Measurements from ENCODE around the gene NMT2.
"Not testable (repeated sequence)": the region's sequence is repeated elsewhere in the genome, so short reads cannot be mapped to it uniquely, and the experiment has no call there.

The NMT2 gene

DNA sequence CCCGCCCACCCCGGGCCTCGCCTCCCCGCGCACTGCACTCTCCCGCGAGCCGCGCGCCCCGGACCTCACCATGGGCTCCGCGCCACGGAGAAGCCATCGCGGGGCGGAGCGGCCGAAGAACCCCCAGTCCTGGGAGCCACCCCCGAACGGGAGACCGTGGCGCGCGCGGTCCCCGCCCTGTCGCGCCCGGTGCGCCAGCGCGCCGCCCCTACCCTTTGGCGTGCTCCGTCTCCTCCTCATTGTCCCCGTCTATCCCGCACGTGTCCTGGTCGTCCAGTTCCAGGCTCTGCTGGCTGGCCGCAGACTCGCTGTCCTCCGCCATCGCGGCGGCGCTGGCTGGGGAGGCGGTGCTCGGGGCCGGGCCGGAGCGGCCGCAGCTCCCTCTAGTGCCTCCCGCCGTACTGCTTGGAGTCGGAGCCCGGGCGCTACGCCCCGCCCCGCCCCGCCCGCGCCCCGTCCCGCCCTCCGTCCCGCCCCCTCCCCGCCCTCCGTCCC is at the start of gene NMT2:
Gene NMT2 (minus strand): TSS at position 403 of the 495 bp plus-strand sequence. CDS start 81 bp downstream, at position 322.
- DNase-seq = peak in 2 of 3 donors; percentile 50 to 75

DNA sequence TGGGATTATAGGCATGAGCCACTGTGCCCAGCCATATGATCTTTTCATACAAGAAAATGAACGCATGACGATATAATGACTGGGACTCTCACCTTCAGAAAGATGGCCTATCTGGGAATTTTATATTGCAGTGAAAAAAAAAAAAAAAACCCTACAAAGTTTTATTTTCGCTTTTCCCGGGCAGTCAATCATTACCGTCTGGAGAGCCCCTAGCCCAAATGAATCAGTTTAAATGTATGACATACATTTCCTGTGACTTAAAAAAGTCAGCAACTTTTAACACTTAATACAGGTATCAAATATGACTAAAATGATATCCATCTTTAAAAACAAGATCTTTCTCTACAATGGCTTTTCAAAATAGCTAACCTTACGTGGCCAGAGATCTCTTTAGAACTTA is 48.2 kb upstream of the NMT2 start:
- DNase-seq = no peak

- no peak for DNase-seq
Observed at GRCh38 chr10:15214237-15214636, 45.7 kb upstream of the NMT2 start.

GRCh38 chr10:15213461-15213861 is 45.0 kb upstream of the NMT2 start:
- no peak for DNase-seq

GRCh38 chr10:15211464-15211979 is 43.0 kb upstream of the NMT2 start:
- DNase-seq = no peak

DNA sequence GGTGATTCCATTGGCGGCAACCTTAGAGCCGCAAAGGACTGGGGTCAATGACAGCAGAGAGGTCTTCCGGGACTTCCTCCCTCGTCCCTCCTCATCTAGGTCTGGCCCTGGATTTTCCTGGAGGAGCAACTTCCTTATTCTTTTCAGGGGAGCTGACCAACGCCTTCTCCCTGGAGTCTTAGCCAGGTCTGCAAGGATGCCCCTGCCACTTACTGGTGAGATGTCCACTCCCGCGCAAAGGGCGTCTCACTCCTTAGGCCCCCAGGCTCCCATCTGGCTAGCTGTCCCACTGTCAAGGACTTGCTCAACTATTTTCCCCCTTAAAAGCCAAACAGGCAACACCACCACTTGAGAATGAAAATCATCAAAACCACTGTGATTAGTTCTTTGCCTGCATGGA is 42.0 kb upstream of the NMT2 start:
- DNase-seq = no peak

- DNase-seq = peak; percentile 68 to 91 (median 81)
Observed at GRCh38 chr10:15209827-15210509, 41.5 kb upstream of the NMT2 start.

DNA sequence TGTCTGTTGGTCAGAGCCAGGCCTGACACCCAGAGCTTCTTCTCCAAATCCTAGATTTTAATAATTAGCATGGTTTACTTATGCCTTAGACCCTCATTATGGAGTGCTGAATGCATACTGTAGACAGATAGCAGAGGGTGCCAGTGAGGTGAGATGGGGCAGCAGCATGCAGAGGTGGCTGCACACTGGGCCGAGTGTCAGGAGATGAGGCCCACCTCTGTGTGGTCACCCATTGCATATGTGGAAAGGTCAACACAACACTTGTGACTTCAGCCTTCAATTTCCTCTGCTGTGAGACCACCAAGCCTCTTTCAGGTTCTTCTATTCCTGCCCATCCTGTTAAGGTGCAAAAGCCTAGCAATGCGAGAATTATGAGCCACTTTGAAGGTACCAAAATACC is 39.7 kb upstream of the NMT2 start:
- DNase-seq = peak in 1 of 3 donors; percentile 17

DNA sequence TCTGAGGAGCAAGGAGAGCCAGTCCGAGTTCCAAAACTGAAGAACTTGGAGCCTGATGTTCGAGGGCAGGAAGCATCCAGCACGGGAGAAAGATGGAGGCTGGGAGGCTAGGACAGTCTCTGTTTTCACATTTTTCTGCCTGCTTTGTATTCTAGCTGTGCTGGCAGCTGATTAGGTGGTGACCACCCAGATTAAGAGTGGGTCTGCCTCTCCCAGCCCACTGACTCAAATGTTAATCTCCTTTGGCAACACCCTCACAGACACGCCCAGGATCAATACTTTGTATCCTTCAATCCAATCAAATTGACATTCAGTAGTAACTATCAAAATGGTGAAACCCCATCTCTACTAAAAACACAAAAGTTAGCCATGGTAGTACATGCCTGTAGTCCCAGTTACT is 38.9 kb upstream of the NMT2 start:
- not testable (repeated sequence) for DNase-seq

- DNase-seq = no peak
Observed at GRCh38 chr10:15202639-15203038, 34.1 kb upstream of the NMT2 start.

DNA sequence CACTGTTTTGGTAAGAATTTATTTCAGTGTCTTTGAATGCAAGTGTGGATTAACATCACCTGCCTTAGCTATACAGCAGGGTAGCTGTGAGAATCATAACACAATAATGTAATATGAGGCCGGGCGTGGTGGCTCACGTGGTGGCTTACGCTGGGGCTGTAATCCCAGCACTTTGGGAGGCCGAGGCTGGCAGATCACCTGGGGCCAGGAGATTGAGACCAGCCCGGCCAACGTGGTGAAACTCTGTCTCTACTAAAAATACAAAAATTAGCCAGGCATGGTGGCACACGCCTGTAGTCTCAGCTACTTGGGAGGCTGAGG is 33.8 kb upstream of the NMT2 start:
- not testable (repeated sequence) for DNase-seq

- DNase-seq = no peak
Observed at GRCh38 chr10:15201589-15202300, 33.3 kb upstream of the NMT2 start.

DNA sequence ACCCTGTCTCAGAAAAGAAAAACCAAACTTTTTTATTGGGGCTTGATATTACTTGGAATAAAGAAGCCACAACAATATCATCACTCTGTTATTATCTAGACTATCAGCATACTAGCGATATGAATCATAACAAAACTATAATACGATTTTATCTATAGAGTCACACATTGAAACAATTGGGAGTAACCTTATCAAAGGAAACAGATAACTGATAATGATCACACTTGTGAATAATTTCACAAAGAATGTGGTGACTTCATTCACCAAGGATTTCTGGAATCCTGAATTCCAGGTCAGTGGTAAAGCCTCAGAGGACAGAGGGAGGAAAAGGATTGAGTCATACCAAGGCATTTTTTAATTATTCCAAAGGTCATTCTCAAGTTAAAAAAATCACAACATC is 32.1 kb upstream of the NMT2 start:
- DNase-seq = no peak

GRCh38 chr10:15197911-15198310 is 29.4 kb upstream of the NMT2 start:
- DNase-seq = no peak

DNA sequence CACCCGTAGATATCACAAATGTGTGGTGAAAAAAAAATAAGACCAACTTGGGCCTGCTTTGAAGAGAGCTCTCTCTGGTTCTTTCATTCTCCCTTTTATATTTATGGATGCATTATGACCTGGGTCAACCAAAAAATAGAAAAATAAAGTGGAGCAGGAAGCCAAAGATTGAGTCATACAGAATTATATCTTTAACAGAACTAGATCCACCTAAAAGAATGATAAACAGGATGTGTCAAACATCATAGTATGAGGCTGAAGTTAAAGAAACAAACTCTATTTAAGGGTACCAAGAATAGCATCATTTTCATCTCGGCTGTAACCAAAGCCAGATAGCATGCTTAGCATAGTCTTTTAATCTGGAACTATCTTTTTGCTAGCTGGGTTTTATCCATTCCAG is 28.8 kb upstream of the NMT2 start:
- no peak for DNase-seq

GRCh38 chr10:15196021-15196834 is 27.7 kb upstream of the NMT2 start:
- no peak for DNase-seq

- DNase-seq = peak; percentile 23 to 44 (median 37)
Observed at GRCh38 chr10:15189133-15189885, 20.8 kb upstream of the NMT2 start.

- no peak for DNase-seq
Observed at GRCh38 chr10:15188603-15189002, 20.1 kb upstream of the NMT2 start.

- no peak for DNase-seq
Observed at GRCh38 chr10:15183689-15184481, 15.4 kb upstream of the NMT2 start.

GRCh38 chr10:15182540-15183207 is 14.2 kb upstream of the NMT2 start:
- peak in 1 of 3 donors; percentile 14 for DNase-seq

DNA sequence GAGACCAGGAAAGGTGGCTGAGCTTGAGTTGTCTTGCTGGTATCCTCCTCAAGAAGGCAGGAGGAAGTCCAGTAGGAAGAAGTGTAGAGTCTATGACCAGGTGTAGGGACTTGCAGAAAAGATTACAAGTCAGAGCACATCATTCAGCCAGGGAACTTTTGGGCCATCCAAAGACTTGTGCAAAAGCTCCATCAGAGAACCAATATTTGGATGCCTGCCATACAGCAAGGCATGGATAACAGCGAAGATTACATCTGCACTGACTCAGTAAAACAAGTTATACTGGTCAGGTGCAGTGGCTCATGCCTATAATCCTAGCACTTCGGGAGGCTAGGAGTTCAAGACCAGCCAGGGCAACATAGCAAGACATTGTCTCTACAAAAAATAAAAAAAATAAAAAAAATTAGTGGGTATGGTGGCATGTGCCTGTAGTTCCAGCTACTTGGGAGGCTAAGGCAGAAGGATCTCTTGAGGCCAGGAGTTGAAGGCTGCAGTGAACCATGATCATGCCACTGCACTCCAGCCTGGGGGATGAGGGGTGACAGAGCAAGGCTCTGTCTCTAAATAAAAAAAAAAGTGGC is 13.2 kb upstream of the NMT2 start:
- DNase-seq = no peak
